ENCODE results near the gene LYZL4.

The LYZL4 gene

GRCh38 chr3:42410370-42411131 lies at the start of gene LYZL4:
TSS of gene LYZL4 (minus strand) at chr3:42410610. CDS start at chr3:42407251, 3,359 bp downstream.
- DNase-seq, result no peak

GRCh38 chr3:42459151-42459550 lies 48.7 kb upstream of the LYZL4 start:
- no peak for DNase-seq

- DNase-seq, result no peak
Observed at GRCh38 chr3:42456211-42456610, 45.8 kb upstream of the LYZL4 start.

GRCh38 chr3:42451546-42452230 lies 41.3 kb upstream of the LYZL4 start:
- DNase-seq, result no peak

- no peak for DNase-seq
Observed at GRCh38 chr3:42451116-42451515, 40.7 kb upstream of the LYZL4 start.

- no peak for DNase-seq
Observed at GRCh38 chr3:42450567-42450966, 40.2 kb upstream of the LYZL4 start.

GRCh38 chr3:42447481-42447880 lies 37.1 kb upstream of the LYZL4 start:
- DNase-seq, result no peak

- no peak for DNase-seq
Observed at GRCh38 chr3:42446111-42447050, 36.0 kb upstream of the LYZL4 start.

GRCh38 chr3:42443819-42444436 lies 33.5 kb upstream of the LYZL4 start:
- DNase-seq, result peak; percentile 88

- no peak for DNase-seq
Observed at GRCh38 chr3:42443292-42443691, 32.9 kb upstream of the LYZL4 start.

GRCh38 chr3:42442640-42443039 lies 32.2 kb upstream of the LYZL4 start:
- no peak for DNase-seq

GRCh38 chr3:42441791-42442190 lies 31.4 kb upstream of the LYZL4 start:
- DNase-seq, result no peak

GRCh38 chr3:42440924-42441323 lies 30.5 kb upstream of the LYZL4 start:
- DNase-seq, result no peak

GRCh38 chr3:42439261-42440115 lies 29.1 kb upstream of the LYZL4 start:
- no peak for DNase-seq

- DNase-seq, result no peak
Observed at GRCh38 chr3:42438758-42439157, 28.3 kb upstream of the LYZL4 start.

- DNase-seq, result no peak
Observed at GRCh38 chr3:42438193-42438592, 27.8 kb upstream of the LYZL4 start.

GRCh38 chr3:42434777-42435380 lies 24.5 kb upstream of the LYZL4 start:
- DNase-seq, result no peak

- DNase-seq, result no peak
Observed at GRCh38 chr3:42432485-42432884, 22.1 kb upstream of the LYZL4 start.

- DNase-seq, result peak; percentile 59
Observed at GRCh38 chr3:42430781-42431532, 20.5 kb upstream of the LYZL4 start.

- DNase-seq, result no peak
Observed at GRCh38 chr3:42428830-42429229, 18.4 kb upstream of the LYZL4 start.

Measured in right hindlimb (tissue), 1 donor.